KMS-11 (cell line): Measurements from ENCODE around the gene CCDC170.

Source experiments
- H2AFZ ChIP-seq: fragments of 200-600 bp; sonication (generic); 2 replicates; pipeline ENCODE4 v1.6.1; 2016; ENCODE audit warnings: antibody characterized with exemption, mixed run types, low read depth
- H3K27ac ChIP-seq: fragments of 200-600 bp; sonication (generic); 2 replicates; pipeline ENCODE4 v1.6.1; 2016; ENCODE audit warnings: mild to moderate bottlenecking, mixed run types
- H3K27me3 ChIP-seq: fragments of 200-600 bp; sonication (generic); 2 replicates; pipeline ENCODE4 v1.6.1; 2017; ENCODE audit warnings: mild to moderate bottlenecking, low read depth, mixed run types, moderate library complexity; ENCODE audit not compliant: insufficient read depth
- H3K36me3 ChIP-seq: fragments of 200-600 bp; sonication (generic); 2 replicates; pipeline ENCODE4 v1.6.1; 2017; ENCODE audit warnings: mild to moderate bottlenecking, mixed run types; ENCODE audit not compliant: insufficient read depth
- H3K4me1 ChIP-seq: fragments of 200-600 bp; sonication (generic); 2 replicates; pipeline ENCODE4 v1.6.1; 2016; ENCODE audit warnings: mild to moderate bottlenecking, low read depth, mixed run types; ENCODE audit not compliant: poor library complexity, severe bottlenecking
- H3K4me2 ChIP-seq: fragments of 200-600 bp; sonication (generic); 2 replicates; pipeline ENCODE4 v1.7.0; 2016; ENCODE audit warnings: mild to moderate bottlenecking, mixed run types
- H3K4me3 ChIP-seq: fragments of 200-600 bp; sonication (generic); IDR thresholded peaks from 2 replicates; pipeline ENCODE4 v1.6.1; 2017; ENCODE audit warnings: low read depth, low read length, mixed read lengths; ENCODE audit not compliant: insufficient read depth
- H3K79me2 ChIP-seq: fragments of 200-600 bp; sonication (generic); 2 replicates; pipeline ENCODE4 v1.6.1; 2016; ENCODE audit warnings: low read depth, mixed run types; ENCODE audit not compliant: insufficient read depth
- H3K9ac ChIP-seq: fragments of 200-600 bp; sonication (generic); 2 replicates; pipeline ENCODE4 v1.6.1; 2016; ENCODE audit warnings: mild to moderate bottlenecking, mixed run types
- H4K20me1 ChIP-seq: fragments of 200-600 bp; sonication (generic); 2 replicates; pipeline ENCODE4 v1.6.1; 2016; ENCODE audit warnings: mild to moderate bottlenecking, mixed run types; ENCODE audit not compliant: insufficient read depth
- TF ChIP-seq, protein P1 (sequence below): fragments of 200-600 bp; sonication (generic); conservative IDR thresholded peaks from 2 replicates; pipeline ENCODE4 v1.6.1; 2017; ENCODE audit warnings: low read depth, mild to moderate bottlenecking, antibody characterized with exemption, low read length, moderate library complexity, mixed read lengths

The CCDC170 gene

GRCh38 chr6:151637814-151638213 is 144.0 kb downstream of the CCDC170 start:
- Histone ChIP-seq H3K9ac (no peak overlapping the region), H3K79me2 (no peaks in the 10 kb centered on the region), H3K36me3 (no peaks in the 10 kb centered on the region), H3K4me1 (no peaks in the 10 kb centered on the region), H3K4me2 (no peak overlapping the region), H2AFZ (no peak overlapping the region), H3K27me3 (no peaks in the 10 kb centered on the region), H4K20me1 (no peaks in the 10 kb centered on the region), H3K4me3 (no peak overlapping the region), H3K27ac (no peak overlapping the region)
- TF ChIP-seq, protein P1, sequence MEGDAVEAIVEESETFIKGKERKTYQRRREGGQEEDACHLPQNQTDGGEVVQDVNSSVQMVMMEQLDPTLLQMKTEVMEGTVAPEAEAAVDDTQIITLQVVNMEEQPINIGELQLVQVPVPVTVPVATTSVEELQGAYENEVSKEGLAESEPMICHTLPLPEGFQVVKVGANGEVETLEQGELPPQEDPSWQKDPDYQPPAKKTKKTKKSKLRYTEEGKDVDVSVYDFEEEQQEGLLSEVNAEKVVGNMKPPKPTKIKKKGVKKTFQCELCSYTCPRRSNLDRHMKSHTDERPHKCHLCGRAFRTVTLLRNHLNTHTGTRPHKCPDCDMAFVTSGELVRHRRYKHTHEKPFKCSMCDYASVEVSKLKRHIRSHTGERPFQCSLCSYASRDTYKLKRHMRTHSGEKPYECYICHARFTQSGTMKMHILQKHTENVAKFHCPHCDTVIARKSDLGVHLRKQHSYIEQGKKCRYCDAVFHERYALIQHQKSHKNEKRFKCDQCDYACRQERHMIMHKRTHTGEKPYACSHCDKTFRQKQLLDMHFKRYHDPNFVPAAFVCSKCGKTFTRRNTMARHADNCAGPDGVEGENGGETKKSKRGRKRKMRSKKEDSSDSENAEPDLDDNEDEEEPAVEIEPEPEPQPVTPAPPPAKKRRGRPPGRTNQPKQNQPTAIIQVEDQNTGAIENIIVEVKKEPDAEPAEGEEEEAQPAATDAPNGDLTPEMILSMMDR: no peak

- Histone ChIP-seq H3K27ac (no peak overlapping the region), H4K20me1 (no peaks in the 10 kb centered on the region), H3K4me1 (no peaks in the 10 kb centered on the region), H3K79me2 (no peaks in the 10 kb centered on the region), H3K36me3 (no peaks in the 10 kb centered on the region), H3K9ac (no peak overlapping the region), H3K4me2 (no peak overlapping the region), H2AFZ (no peak overlapping the region), H3K27me3 (no peaks in the 10 kb centered on the region), H3K4me3 (no peak overlapping the region)
- TF ChIP-seq, protein P1: no peak
Measured at GRCh38 chr6:151639750-151640149, 145.9 kb downstream of the CCDC170 start.

- H3K9ac ChIP-seq: no peak overlapping the region
- no peaks in the 10 kb centered on the region for H3K36me3 ChIP-seq
- H3K4me2 ChIP-seq: no peak overlapping the region
- no peaks in the 10 kb centered on the region for H3K79me2 ChIP-seq
- no peaks in the 10 kb centered on the region for H3K27me3 ChIP-seq
- H4K20me1 ChIP-seq: no peaks in the 10 kb centered on the region
- H3K27ac ChIP-seq: no peak overlapping the region
- no peak overlapping the region for H3K4me3 ChIP-seq
- H3K4me1 ChIP-seq: no peaks in the 10 kb centered on the region
- TF ChIP-seq, protein P1: no peak
- H2AFZ ChIP-seq: no peak overlapping the region
Measured at GRCh38 chr6:151641028-151641427, 147.2 kb downstream of the CCDC170 start.

DNA sequence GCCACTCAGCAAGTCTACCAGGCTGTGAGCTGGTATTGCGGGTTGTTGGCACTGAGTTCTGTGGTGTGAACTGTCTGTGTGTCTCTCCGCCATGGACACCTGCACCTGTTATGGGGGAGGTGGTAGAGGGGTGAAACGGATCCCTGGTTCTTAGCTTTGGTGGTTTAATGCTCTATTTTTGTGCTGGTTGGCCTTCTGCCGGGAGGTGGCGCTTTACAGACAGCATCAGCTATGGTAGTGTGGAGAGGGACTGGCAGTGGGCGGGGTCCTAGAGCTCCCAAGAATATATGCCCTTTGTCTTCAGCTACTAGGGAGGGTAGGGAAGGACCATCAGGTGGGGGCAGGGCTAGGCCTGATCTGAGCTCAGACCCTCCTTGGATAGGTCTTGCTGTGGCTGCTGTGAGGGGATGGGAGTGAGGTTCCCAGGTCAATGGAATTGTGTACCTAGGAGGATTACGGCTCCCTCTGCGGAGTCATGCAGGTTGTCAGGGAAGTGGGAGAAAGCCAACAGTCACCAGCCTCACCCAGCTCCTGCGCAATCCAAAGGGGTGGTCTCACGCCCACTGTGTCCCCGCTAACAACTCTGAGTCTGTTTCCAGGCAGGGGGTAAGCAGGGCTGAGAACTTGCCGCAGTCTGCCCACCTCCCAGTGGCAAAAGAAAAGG is 154.3 kb downstream of the CCDC170 start:
- H3K36me3 ChIP-seq: no peaks in the 10 kb centered on the region
- no peak overlapping the region for H3K9ac ChIP-seq
- H3K27me3 ChIP-seq: no peaks in the 10 kb centered on the region
- TF ChIP-seq, protein P1: no peak
- H3K4me2 ChIP-seq: no peak overlapping the region
- H2AFZ ChIP-seq: no peak overlapping the region
- no peak overlapping the region for H3K27ac ChIP-seq
- no peaks in the 10 kb centered on the region for H3K4me1 ChIP-seq
- no peaks in the 10 kb centered on the region for H4K20me1 ChIP-seq
- H3K4me3 ChIP-seq: no peak overlapping the region
- H3K79me2 ChIP-seq: no peaks in the 10 kb centered on the region
